Measurements from ENCODE around the gene AP2M1.
A peak's percentile ranks its signal among the peaks of the same experiment; 100 is the strongest.

The AP2M1 gene

DNA sequence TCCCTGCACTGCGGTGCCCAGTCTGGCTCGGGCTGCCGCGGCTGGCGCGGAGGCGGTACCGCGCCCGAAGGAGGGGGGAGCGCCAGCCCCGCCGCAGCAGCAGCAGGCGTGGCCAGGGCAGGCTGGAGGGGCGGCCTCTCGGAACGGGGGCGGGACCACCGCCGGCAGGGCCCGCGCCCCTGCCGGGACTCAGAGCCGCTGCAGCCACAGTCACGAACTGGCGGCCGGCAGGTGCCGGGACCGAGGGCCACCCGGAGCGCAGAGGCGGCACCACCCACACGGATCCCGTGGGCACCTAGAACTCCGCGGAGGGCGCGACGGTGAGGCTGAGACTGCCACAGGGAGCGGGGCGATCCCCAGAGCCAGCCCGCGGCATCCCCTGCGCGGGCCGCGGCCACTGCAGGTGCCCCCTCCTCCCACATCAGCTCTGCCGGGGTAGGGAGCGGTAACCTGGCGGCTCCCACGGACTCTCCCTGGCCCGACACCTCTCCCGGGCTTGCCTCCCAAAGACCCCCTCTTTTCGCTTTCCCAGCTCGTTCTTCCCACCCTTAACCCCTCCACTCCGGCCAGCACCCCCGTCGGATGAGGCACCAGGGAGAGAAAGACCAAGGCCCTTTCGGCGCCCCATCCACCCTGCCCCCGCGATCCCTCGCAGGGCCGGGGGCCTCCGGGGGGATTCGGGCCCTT lies 54.9 kb downstream of the AP2M1 start, which contains the start of gene VWA5B2:
Gene VWA5B2 (plus strand): TSS at position 192 of the 687 bp plus-strand sequence. CDS start 944 bp downstream, outside the sequence.
- DNase-seq: peak in 1 of 2 experiments; percentile 39

GRCh38 chr3:184230081-184230602 lies 55.5 kb downstream of the AP2M1 start:
- DNase-seq: no peak

GRCh38 chr3:184230603-184231528 lies 56.2 kb downstream of the AP2M1 start:
- DNase-seq: no peak

DNA sequence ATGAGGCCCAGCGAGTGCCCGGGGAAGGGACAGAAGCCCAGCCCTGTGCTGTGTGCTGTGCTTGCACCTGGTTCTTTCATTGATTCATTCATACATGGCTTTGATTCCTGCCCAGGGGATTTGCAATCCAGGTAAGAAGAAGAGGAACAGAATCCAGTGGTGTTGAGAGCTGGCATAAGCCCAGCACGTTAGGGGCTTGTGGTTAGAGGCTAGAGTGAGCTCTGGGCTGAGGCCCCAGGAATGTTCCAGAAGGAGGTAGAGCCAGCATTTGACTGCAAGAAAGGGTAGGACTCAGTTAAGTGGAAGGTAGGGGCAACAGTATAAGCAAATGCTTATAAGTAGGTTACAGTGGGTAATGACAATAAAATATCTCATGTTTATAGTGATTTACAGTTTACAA lies 57.0 kb downstream of the AP2M1 start:
- no peak for DNase-seq

GRCh38 chr3:184233127-184233843 lies 58.6 kb downstream of the AP2M1 start:
- DNase-seq: no peak

All from NCI-H187 (cell line).